H9 (cell line): Measurements from ENCODE around the gene TMEM240. TPM values are rescaled to one million over a fixed set of nuclear protein-coding genes. Genes with fewer than 3 reads are reported as not detected.
A peak's percentile ranks its signal among the peaks of the same experiment; 100 is the strongest.

Experiments used
- DNase-seq: peaks from one replicate; pipeline ENCODE4 v3.0.0-alpha.2; 2017
- H2AFZ ChIP-seq: one replicate; pipeline ENCODE4 v1.6.1; 2013; ENCODE audit warnings: mild to moderate bottlenecking, low read length, control low read depth, moderate library complexity
- H2AK5ac ChIP-seq: 2 replicates; pipeline ENCODE4 v1.6.1; 2013; ENCODE audit warnings: low read length, control low read depth, mixed read lengths; ENCODE audit not compliant: insufficient read length
- H2BK120ac ChIP-seq: one replicate; pipeline ENCODE4 v1.6.1; 2013; ENCODE audit warnings: low read depth, mild to moderate bottlenecking, low read length, control low read depth, inconsistent platforms; ENCODE audit not compliant: poor library complexity, severe bottlenecking
- H2BK12ac ChIP-seq: 2 replicates; pipeline ENCODE4 v1.6.1; 2013; ENCODE audit warnings: low read length, control low read depth, mixed read lengths, low read depth; ENCODE audit not compliant: insufficient read length
- H2BK15ac ChIP-seq: 2 replicates; pipeline ENCODE4 v1.6.1; 2013; ENCODE audit warnings: low read depth, low read length, control low read depth
- H2BK20ac ChIP-seq: one replicate; pipeline ENCODE4 v1.6.1; 2013; ENCODE audit warnings: low read depth, mild to moderate bottlenecking, low read length, control low read depth, inconsistent platforms; ENCODE audit not compliant: poor library complexity, severe bottlenecking
- H2BK5ac ChIP-seq: 2 replicates; pipeline ENCODE4 v1.6.1; 2013; ENCODE audit warnings: low read length, control low read depth, mixed read lengths; ENCODE audit not compliant: insufficient read length
- H3K14ac ChIP-seq: 2 replicates; pipeline ENCODE4 v1.6.1; 2013; ENCODE audit warnings: low read length, control low read depth; ENCODE audit not compliant: insufficient read depth
- H3K18ac ChIP-seq: 2 replicates; pipeline ENCODE4 v1.6.1; 2013; ENCODE audit warnings: low read depth, mild to moderate bottlenecking, mixed read lengths, low read length, control low read depth; ENCODE audit not compliant: insufficient read length
- H3K23ac ChIP-seq: 2 replicates; pipeline ENCODE4 v1.6.1; 2013; ENCODE audit warnings: low read length, control low read depth, mixed read lengths, low read depth; ENCODE audit not compliant: insufficient read length
- H3K23me2 ChIP-seq: 2 replicates; pipeline ENCODE4 v1.6.1; 2013; ENCODE audit warnings: low read depth, mild to moderate bottlenecking, mixed read lengths, low read length, control low read depth; ENCODE audit not compliant: insufficient read length, poor library complexity, severe bottlenecking
- H3K27ac ChIP-seq: 2 replicates; pipeline ENCODE4 v1.5.1; 2013; ENCODE audit warnings: low read length, control low read depth, mixed read lengths, low read depth; ENCODE audit not compliant: insufficient read length
- H3K27me3 ChIP-seq: 2 replicates; pipeline ENCODE4 v1.6.1; 2013; ENCODE audit warnings: low read length, control low read depth, inconsistent platforms; ENCODE audit not compliant: insufficient read depth
- H3K4ac ChIP-seq: 2 replicates; pipeline ENCODE4 v1.6.1; 2013; ENCODE audit warnings: low read depth, mild to moderate bottlenecking, control low read depth, inconsistent platforms, low read length, moderate library complexity
- H3K4me1 ChIP-seq: 2 replicates; pipeline ENCODE4 v1.6.1; 2013; ENCODE audit warnings: low read length, control low read depth, inconsistent platforms; ENCODE audit not compliant: insufficient read depth
- H3K4me2 ChIP-seq: 2 replicates; pipeline ENCODE4 v1.6.1; 2013; ENCODE audit warnings: low read length, control low read depth, mixed read lengths; ENCODE audit not compliant: insufficient read length, insufficient read depth
- H3K56ac ChIP-seq: 2 replicates; pipeline ENCODE4 v1.6.1; 2013; ENCODE audit warnings: low read depth, mild to moderate bottlenecking, mixed read lengths, low read length, control low read depth; ENCODE audit not compliant: insufficient read length
- H3K79me1 ChIP-seq: 2 replicates; pipeline ENCODE4 v1.6.1; 2013; ENCODE audit warnings: low read depth, mild to moderate bottlenecking, moderate library complexity, low read length, control low read depth, inconsistent platforms; ENCODE audit not compliant: insufficient read depth, poor library complexity, severe bottlenecking
- H3K79me2 ChIP-seq: 2 replicates; pipeline ENCODE4 v1.6.1; 2013; ENCODE audit warnings: low read length, control low read depth, inconsistent platforms; ENCODE audit not compliant: insufficient read depth
- H3K9ac ChIP-seq: 2 replicates; pipeline ENCODE4 v1.6.1; 2013; ENCODE audit warnings: low read length, control low read depth, mixed read lengths; ENCODE audit not compliant: insufficient read length; ENCODE audit errors: extremely low read depth
- H3K9me3 ChIP-seq: one replicate; pipeline ENCODE4 v1.6.1; 2013; ENCODE audit warnings: low read depth, low read length, inconsistent platforms; ENCODE audit not compliant: control insufficient read depth
- H3T11ph ChIP-seq: one replicate; pipeline ENCODE4 v1.6.1; 2013; ENCODE audit warnings: mild to moderate bottlenecking, low read length, control low read depth, inconsistent platforms
- H4K20me1 ChIP-seq: one replicate; pipeline ENCODE4 v1.6.1; 2013; ENCODE audit not compliant: control insufficient read depth, insufficient read length, insufficient read depth
- H4K5ac ChIP-seq: 2 replicates; pipeline ENCODE4 v1.6.1; 2013; ENCODE audit warnings: low read depth, mild to moderate bottlenecking, mixed read lengths, low read length, control low read depth; ENCODE audit not compliant: insufficient read length
- H4K8ac ChIP-seq: replicated peaks from 2 replicates; pipeline ENCODE4 v1.6.1; 2013; ENCODE audit warnings: low read length, control low read depth, mixed read lengths, low read depth; ENCODE audit not compliant: insufficient read length
- H4K91ac ChIP-seq: 2 replicates; pipeline ENCODE4 v1.6.1; 2013; ENCODE audit warnings: low read depth, mild to moderate bottlenecking, moderate library complexity, mixed read lengths, low read length, control low read depth; ENCODE audit not compliant: insufficient read length
- H3K27ac Mint-ChIP-seq, 3 experiments: 2 replicates in 2 of 3; 3 replicates in 1 of 3; pipeline ENCODE4 v1.8.0; 2020 to 2021; ENCODE audit warnings: mixed read lengths in 3 of 3, mild to moderate bottlenecking in 1 of 3, moderate library complexity in 1 of 3
- H3K27me3 Mint-ChIP-seq: 2 replicates; pipeline ENCODE4 v1.8.0; 2021; ENCODE audit warnings: low read depth, mild to moderate bottlenecking, moderate library complexity, mixed read lengths
- H3K36me3 Mint-ChIP-seq, 3 experiments: 2 replicates in 2 of 3; 3 replicates in 1 of 3; pipeline ENCODE4 v1.8.0; 2020 to 2021; ENCODE audit warnings: low read depth in 3 of 3, mixed read lengths in 3 of 3; ENCODE audit not compliant: insufficient read depth in 1 of 3
- H3K4me1 Mint-ChIP-seq, 2 experiments: 2 replicates each; pipeline ENCODE4 v1.8.0; 2020; ENCODE audit warnings: mixed read lengths in 2 of 2
- H3K4me3 Mint-ChIP-seq, 2 experiments: 2 replicates in 1 of 2; 3 replicates in 1 of 2; pipeline ENCODE4 v1.8.0; 2020 to 2021; ENCODE audit warnings: mild to moderate bottlenecking in 2 of 2, mixed read lengths in 2 of 2, moderate library complexity in 1 of 2
- H3K9me3 Mint-ChIP-seq, 2 experiments: 2 replicates in 1 of 2; 3 replicates in 1 of 2; pipeline ENCODE4 v1.8.0; 2020; ENCODE audit warnings: mild to moderate bottlenecking in 2 of 2, mixed read lengths in 2 of 2, moderate library complexity in 1 of 2
- CTCF ChIP-seq: fragments of 200-600 bp; sonication (generic); conservative IDR thresholded peaks from 3 replicates; pipeline ENCODE4 v1.8.0; 2021; ENCODE audit warnings: antibody characterized with exemption, mild to moderate bottlenecking
- WGBS: extraction: QIAGEN DNeasy Blood & Tissue Kit; methylation state at CpG from one replicate; pipeline ENCODE4 v1.1.7; 2013; ENCODE audit warnings: missing lambda C conversion rate, low lambda C conversion rate, mixed read lengths; ENCODE audit not compliant: insufficient read length; ENCODE audit errors: extremely low coverage; 5-methylcytosine and 5-hydroxymethylcytosine counted together
- total RNA-seq: library from RNA; stranded (reverse); gene quantifications from 2 replicates; pipeline ENCODE4 v1.2.1, GENCODE V29; 2021

The TMEM240 gene
- total RNA-seq, 1 experiment from 2014 or later = 8.7 TPM

GRCh38 chr1:1567891-1568291, 27.5 kb upstream of the TMEM240 start:
- no peak overlapping the region for H3K9ac ChIP-seq

More at GRCh38 chr1:1567891-1568291, 27.5 kb upstream of the TMEM240 start:
- Mint-ChIP-seq H3K9me3 (no peaks in the 10 kb centered on the region), H3K27me3 (no peaks in the 10 kb centered on the region), H3K4me1 (peaks cover 19% of the 10 kb centered on the region in 2 experiments), H3K4me3 (no peak overlapping the region), H3K36me3 (peaks cover 27 to 64% (median 55%) of the 10 kb centered on the region in 3 experiments), H3K27ac (peak overlapping the region; percentile 44 to 68 (median 63); a peak in 3 of 7 replicates)
- Histone ChIP-seq H2BK12ac (no peak overlapping the region), H3K4ac (no peak overlapping the region), H3K27me3 (no peaks in the 10 kb centered on the region), H3K56ac (no peak overlapping the region), H3K27ac (peak overlapping the region; percentile 16), H3T11ph (no peak overlapping the region), H2BK120ac (no peak overlapping the region), H2AFZ (no peak overlapping the region), H3K79me1 (peaks cover 9% of the 10 kb centered on the region), H3K9me3 (no peaks in the 10 kb centered on the region), H4K5ac (no peak overlapping the region), H3K23me2 (no peaks in the 10 kb centered on the region), H2BK5ac (no peak overlapping the region), H4K91ac (no peak overlapping the region), H3K14ac (no peak overlapping the region), H4K8ac (no peak overlapping the region), H3K4me1 (no peaks in the 10 kb centered on the region), H3K23ac (no peak overlapping the region), H3K18ac (no peak overlapping the region), H2BK15ac (no peak overlapping the region), H4K20me1 (peaks cover 3% of the 10 kb centered on the region), H3K79me2 (peaks cover 60% of the 10 kb centered on the region), H2AK5ac (no peak overlapping the region), H3K4me2 (no peak overlapping the region), H2BK20ac (no peak overlapping the region)
- WGBS = no CpG with 5 or more reads among the region's 10 CpGs
- peak; percentile 15; the same call in 1 of the 3 replicates for TF ChIP-seq CTCF
- DNase-seq = no peak
